Erythroblast (primary cell): Measurements from ENCODE around the gene AS3MT.

ENCODE experiments used
- GATA1 ChIP-seq: IDR thresholded peaks from 2 replicates; pipeline ENCODE4 v1.6.1; 2011; ENCODE audit warnings: low read depth, mild to moderate bottlenecking, control low read depth, low read length, moderate library complexity
- POLR2A ChIP-seq: IDR thresholded peaks from 2 replicates; pipeline ENCODE4 v1.6.1; 2011; ENCODE audit warnings: mild to moderate bottlenecking, low read length

GRCh38 chr10:102945449-102945848 lies 76.2 kb downstream of the AS3MT start:
- TF ChIP-seq POLR2A (no peak), GATA1 (no peak)
